Activated CD8-positive, alpha-beta memory T cell treated with anti-CD3 and anti-CD28 coated beads, Interleukin-2, amount 10 ng/mL, durations not matched to agents 7 days and 5 days (primary cell): ENCODE results near the gene PRR18. TPM values are rescaled to one million over a fixed set of nuclear protein-coding genes. Genes with fewer than 3 reads are reported as not detected.

ENCODE experiments used
- ATAC-seq: fragments of 150-1000 bp; cut with Tn5 transposase; one replicate; pipeline ENCODE4 v1.10.0; 2021; ENCODE audit warnings: moderate library complexity
- CTCF ChIA-PET: fragments of 350-600 bp; sonication (Branson Sonifier 250); formaldehyde crosslinking; loops from one replicate; lab custom pipeline; 2021; ENCODE audit warnings: antibody characterized with exemption; lab: Charles Lee
- DNase-seq: peaks from one replicate; pipeline ENCODE4 v3.0.0-alpha.2; 2020
- H3K27ac Mint-ChIP-seq: one replicate; pipeline ENCODE4 v1.8.0; 2021; ENCODE audit warnings: mild to moderate bottlenecking, mixed read lengths
- H3K27me3 Mint-ChIP-seq: one replicate; pipeline ENCODE4 v1.8.0; 2021; ENCODE audit warnings: mixed read lengths
- H3K36me3 Mint-ChIP-seq: one replicate; pipeline ENCODE4 v1.8.0; 2021; ENCODE audit warnings: mild to moderate bottlenecking, mixed read lengths
- H3K4me1 Mint-ChIP-seq: one replicate; pipeline ENCODE4 v1.8.0; 2021; ENCODE audit warnings: mixed read lengths
- H3K4me3 Mint-ChIP-seq: one replicate; pipeline ENCODE4 v1.8.0; 2021; ENCODE audit warnings: mild to moderate bottlenecking, moderate library complexity, mixed read lengths
- H3K9me3 Mint-ChIP-seq: one replicate; pipeline ENCODE4 v1.8.0; 2022; ENCODE audit warnings: low read depth, mixed read lengths
- total RNA-seq, 2 experiments: library from RNA; stranded (reverse); gene quantifications; one replicate each; pipeline ENCODE4 v1.2.3, GENCODE V29; 2021

PRR18 gene
- total RNA-seq, 2 experiments from 2014 or later = not detected

GRCh38 chr6:166309977-166310376 is 1.8 kb upstream of the PRR18 start:
- CTCF ChIA-PET = interaction anchor here (0.9 to 7.4 kb wide), 5 partner anchors 14 to 90 kb away, joined by 3 to 93 read pairs (median 3); no protein-coding TSS in a partner anchor
- ATAC-seq = no peak

DNA sequence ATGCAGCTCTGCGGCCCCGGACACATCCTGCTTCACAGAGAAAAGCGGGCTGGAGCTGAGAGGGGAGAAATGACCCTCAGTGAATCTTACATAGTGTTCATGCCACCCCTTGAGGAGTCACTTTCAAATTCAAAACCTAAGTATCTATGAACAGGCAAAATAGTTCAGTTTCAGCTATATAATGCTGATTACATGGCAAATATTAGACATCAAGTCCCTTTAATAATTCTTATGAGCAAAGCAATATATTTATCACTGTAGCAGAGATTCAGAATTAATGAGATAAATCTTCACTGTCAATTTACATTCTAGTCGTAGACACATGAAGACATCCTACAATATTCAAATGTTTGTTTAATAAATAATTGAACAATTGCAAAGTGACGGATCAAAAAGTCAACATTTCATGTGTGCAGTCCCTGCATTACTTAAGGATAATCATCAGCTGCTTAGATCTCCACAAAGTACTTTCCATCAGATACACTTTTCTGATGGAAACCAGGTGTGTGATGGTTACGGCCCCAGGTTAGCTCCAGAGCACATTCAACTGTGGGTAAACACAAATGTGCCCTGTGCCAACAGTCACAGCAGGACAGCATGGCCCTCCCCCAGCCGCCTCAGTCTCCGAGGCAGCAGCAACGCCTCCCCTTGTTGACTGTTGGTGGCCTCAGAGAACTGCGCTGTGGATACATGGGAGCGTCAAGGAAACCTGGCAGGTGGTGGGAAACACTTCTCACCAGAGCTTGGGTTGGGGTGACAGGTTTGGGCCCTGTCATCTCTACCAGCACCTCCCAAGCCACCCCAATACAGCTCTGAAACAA is 787 bp upstream of the PRR18 start:
- peaks cover 3% of the 10 kb centered on the region for H3K4me1 Mint-ChIP-seq
- no peak for DNase-seq
- H3K27me3 Mint-ChIP-seq = peaks cover 57% of the 10 kb centered on the region
- no peaks in the 10 kb centered on the region for H3K9me3 Mint-ChIP-seq
- ATAC-seq = no peak
- H3K36me3 Mint-ChIP-seq = no peaks in the 10 kb centered on the region
- no peak overlapping the region for H3K4me3 Mint-ChIP-seq
- no peak overlapping the region for H3K27ac Mint-ChIP-seq
- CTCF ChIA-PET = interaction anchor here (1.3 to 7.4 kb wide), 3 partner anchors 35 to 91 kb away, joined by 3 to 93 read pairs (median 82); no protein-coding TSS in a partner anchor

More at GRCh38 chr6:166309977-166310376, 1.8 kb upstream of the PRR18 start:
- Mint-ChIP-seq H3K4me1 (peaks cover 3% of the 10 kb centered on the region), H3K27me3 (peaks cover 51% of the 10 kb centered on the region), H3K27ac (no peak overlapping the region), H3K9me3 (no peaks in the 10 kb centered on the region), H3K36me3 (no peaks in the 10 kb centered on the region), H3K4me3 (no peak overlapping the region)
- no peak for DNase-seq

- DNase-seq (no peak), ATAC-seq (peak; percentile 30)
- Mint-ChIP-seq H3K27me3 (peaks cover 66% of the 10 kb centered on the region), H3K4me3 (no peak overlapping the region), H3K9me3 (no peaks in the 10 kb centered on the region), H3K4me1 (peaks cover 3% of the 10 kb centered on the region), H3K27ac (no peak overlapping the region), H3K36me3 (no peaks in the 10 kb centered on the region)
- CTCF ChIA-PET = interaction anchor here (1.0 to 7.4 kb wide), 2 partner anchors 13 to 71 kb away, joined by 3 to 93 read pairs; no protein-coding TSS in a partner anchor
Observed at GRCh38 chr6:166307082-166308032, 835 bp downstream of the PRR18 start.

- H3K4me3 Mint-ChIP-seq = no peak overlapping the region
- no peaks in the 10 kb centered on the region for H3K36me3 Mint-ChIP-seq
- no peak for DNase-seq
- peaks cover 67% of the 10 kb centered on the region for H3K27me3 Mint-ChIP-seq
- ATAC-seq = no peak
- H3K4me1 Mint-ChIP-seq = peaks cover 3% of the 10 kb centered on the region
- H3K9me3 Mint-ChIP-seq = no peaks in the 10 kb centered on the region
- no peak overlapping the region for H3K27ac Mint-ChIP-seq
- CTCF ChIA-PET = interaction anchor here (1.0 kb wide), 1 partner anchor 13 kb away, joined by 3 read pairs; no protein-coding TSS in a partner anchor
Observed at GRCh38 chr6:166306378-166307081, 1.7 kb downstream of the PRR18 start.

GRCh38 chr6:166305562-166306117 is 2.6 kb downstream of the PRR18 start:
- no peaks in the 10 kb centered on the region for H3K36me3 Mint-ChIP-seq
- no peak overlapping the region for H3K27ac Mint-ChIP-seq
- CTCF ChIA-PET = interaction anchor here (1.2 kb wide), 1 partner anchor 30 kb away, joined by 3 read pairs; no protein-coding TSS in a partner anchor
- no peak for DNase-seq
- peaks cover 64% of the 10 kb centered on the region for H3K27me3 Mint-ChIP-seq
- peaks cover 3% of the 10 kb centered on the region for H3K4me1 Mint-ChIP-seq
- H3K9me3 Mint-ChIP-seq = no peaks in the 10 kb centered on the region
- no peak for ATAC-seq
- H3K4me3 Mint-ChIP-seq = no peak overlapping the region

- CTCF ChIA-PET = interaction anchor here (1.0 to 1.5 kb wide), 3 partner anchors 9 to 78 kb away, joined by 3 to 5 read pairs (median 3); no protein-coding TSS in a partner anchor
- H3K4me1 Mint-ChIP-seq = peaks cover 3% of the 10 kb centered on the region
- H3K36me3 Mint-ChIP-seq = no peaks in the 10 kb centered on the region
- DNase-seq = no peak
- no peak overlapping the region for H3K4me3 Mint-ChIP-seq
- H3K9me3 Mint-ChIP-seq = no peaks in the 10 kb centered on the region
- H3K27me3 Mint-ChIP-seq = peaks cover 55% of the 10 kb centered on the region
- no peak for ATAC-seq
- no peak overlapping the region for H3K27ac Mint-ChIP-seq
Observed at GRCh38 chr6:166304106-166304505, 4.1 kb downstream of the PRR18 start.

DNA sequence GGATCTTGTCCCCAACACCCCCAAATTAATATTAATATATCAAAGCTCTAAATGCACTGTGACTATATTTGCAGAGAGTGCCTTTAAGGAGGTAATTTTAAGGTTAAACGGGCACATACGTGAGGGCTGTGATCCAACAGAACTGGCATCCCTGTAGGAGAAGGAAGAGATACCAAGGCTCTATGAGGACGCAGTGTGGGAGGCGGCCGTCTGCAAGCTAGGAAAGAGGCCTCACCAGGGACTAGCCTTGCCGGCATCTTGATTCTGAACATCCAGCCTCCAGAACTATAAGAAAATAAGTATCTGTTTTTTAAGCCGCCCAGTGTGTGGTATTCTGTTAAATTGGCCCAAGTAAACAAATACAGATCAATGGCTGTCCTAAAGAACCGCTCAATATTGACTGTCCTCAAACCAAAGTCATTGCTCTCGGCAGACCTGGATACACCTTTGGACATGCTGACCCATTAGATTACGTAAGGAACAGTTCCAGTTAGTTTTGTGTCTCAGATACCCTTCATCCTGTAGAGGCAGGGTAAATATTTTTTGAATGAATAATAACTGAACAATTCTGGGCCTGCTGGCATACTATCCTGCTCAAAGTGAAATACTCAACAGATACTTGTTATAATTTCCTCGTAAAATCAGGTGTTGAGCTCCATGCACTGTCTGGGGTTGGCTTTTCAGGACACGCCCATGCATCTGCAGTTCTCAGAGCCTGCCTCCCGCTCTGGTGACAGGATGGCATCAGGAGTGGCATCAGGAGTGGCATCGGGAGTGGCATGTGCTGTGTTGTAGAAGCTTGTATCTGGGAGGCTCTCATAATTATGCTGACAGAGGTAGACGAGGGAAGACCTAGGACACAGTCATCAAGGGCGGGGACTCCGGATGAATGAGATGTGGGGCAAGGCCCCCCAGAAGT is 6.3 kb downstream of the PRR18 start:
- Mint-ChIP-seq H3K4me3 (no peak overlapping the region), H3K9me3 (no peaks in the 10 kb centered on the region), H3K4me1 (peaks cover 3% of the 10 kb centered on the region), H3K27me3 (peaks cover 53% of the 10 kb centered on the region), H3K36me3 (no peaks in the 10 kb centered on the region), H3K27ac (no peak overlapping the region)
- CTCF ChIA-PET = interaction anchor here (1.3 kb wide), 1 partner anchor 99 kb away, joined by 3 read pairs; no protein-coding TSS in a partner anchor
- no peak for ATAC-seq
- DNase-seq = no peak

GRCh38 chr6:166300357-166300987 is 7.7 kb downstream of the PRR18 start:
- no peak overlapping the region for H3K27ac Mint-ChIP-seq
- no peaks in the 10 kb centered on the region for H3K36me3 Mint-ChIP-seq
- DNase-seq = no peak
- CTCF ChIA-PET = interaction anchor here (0.7 kb wide), 1 partner anchor 12 kb away, joined by 3 read pairs; no protein-coding TSS in a partner anchor
- no peak overlapping the region for H3K4me3 Mint-ChIP-seq
- H3K9me3 Mint-ChIP-seq = no peaks in the 10 kb centered on the region
- H3K4me1 Mint-ChIP-seq = no peaks in the 10 kb centered on the region
- peaks cover 54% of the 10 kb centered on the region for H3K27me3 Mint-ChIP-seq
- no peak for ATAC-seq

DNA sequence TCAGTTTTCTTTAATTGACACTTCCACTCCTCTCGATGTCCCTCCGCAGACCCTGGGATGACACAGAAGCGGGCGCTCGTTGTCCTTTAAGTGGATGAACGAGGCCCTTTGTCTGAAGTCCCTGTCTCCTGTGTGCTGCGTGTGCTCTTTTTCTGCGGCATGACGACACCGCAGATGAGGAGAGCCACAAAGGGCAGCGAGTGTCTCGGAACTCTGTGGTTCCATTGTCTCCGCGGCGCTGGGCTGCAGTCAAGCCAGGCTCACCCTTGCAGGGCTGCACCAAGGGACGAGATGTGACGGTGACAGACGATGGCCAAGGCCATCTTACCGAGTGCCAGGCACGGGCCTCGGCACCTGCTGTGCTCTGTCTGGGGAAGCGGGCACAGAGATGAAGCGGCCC is 10.6 kb downstream of the PRR18 start:
- Mint-ChIP-seq H3K4me3 (no peak overlapping the region), H3K4me1 (peaks cover 3% of the 10 kb centered on the region), H3K27ac (no peak overlapping the region), H3K27me3 (peaks cover 50% of the 10 kb centered on the region), H3K36me3 (no peaks in the 10 kb centered on the region), H3K9me3 (no peaks in the 10 kb centered on the region)
- CTCF ChIA-PET = interaction anchor here (1.9 kb wide), 1 partner anchor 84 kb away, joined by 5 read pairs; no protein-coding TSS in a partner anchor
- no peak for ATAC-seq
- no peak for DNase-seq

DNA sequence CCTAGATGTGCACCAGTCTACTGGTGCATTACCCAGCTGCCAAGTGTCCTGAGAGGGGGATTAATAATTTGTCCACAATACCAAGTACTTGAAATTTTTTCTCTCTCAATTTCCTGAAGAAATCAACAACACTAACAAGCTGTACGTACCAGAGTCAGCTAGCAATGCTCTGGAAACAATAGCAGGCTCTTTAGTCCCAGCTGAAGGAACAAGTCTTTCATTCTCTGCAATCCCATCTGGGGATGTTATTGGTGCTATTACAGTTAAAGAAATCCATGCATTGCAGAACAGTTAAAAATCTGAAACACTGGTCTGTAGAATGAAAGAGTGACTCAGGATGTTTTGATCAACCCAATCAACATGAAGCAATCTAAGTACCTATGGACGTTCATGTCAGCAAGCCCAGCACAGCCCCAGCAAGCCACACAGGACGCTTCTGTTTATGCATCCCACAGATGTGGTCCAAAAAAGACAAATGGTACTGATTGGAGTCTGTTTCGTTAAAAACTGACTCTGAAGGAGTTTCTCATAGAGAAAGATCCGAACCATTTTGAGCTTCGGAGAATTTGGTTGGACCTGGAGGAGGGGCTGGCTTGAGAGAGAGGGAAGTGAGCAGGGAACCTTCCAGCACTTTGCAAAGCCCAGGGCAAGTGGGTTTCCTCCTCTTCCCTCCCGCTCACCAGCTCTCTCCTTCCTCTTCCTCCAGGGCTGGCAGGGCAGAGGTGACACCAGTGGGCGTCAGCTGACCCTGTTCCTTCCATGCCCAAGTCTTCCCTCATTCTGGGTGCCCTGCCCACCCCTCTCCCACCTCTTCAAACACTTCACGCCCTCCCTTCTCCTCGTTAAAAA is 11.9 kb downstream of the PRR18 start:
- CTCF ChIA-PET = interaction anchor here (1.2 to 1.9 kb wide), 2 partner anchors 14 to 85 kb away, joined by 3 to 5 read pairs; no protein-coding TSS in a partner anchor
- no peaks in the 10 kb centered on the region for H3K36me3 Mint-ChIP-seq
- H3K27ac Mint-ChIP-seq = no peak overlapping the region
- peaks cover 58% of the 10 kb centered on the region for H3K27me3 Mint-ChIP-seq
- peaks cover 5% of the 10 kb centered on the region for H3K4me1 Mint-ChIP-seq
- ATAC-seq (no peak), DNase-seq (no peak)
- no peaks in the 10 kb centered on the region for H3K9me3 Mint-ChIP-seq
- H3K4me3 Mint-ChIP-seq = no peak overlapping the region
